Stimulated activated CD8-positive, alpha-beta memory T cell treated with anti-CD3 and anti-CD28 coated beads, Interleukin-4, amount 100 ng/mL, for 48 hours (primary cell): ENCODE results near the gene DAB1.

Source experiments
- DNase-seq: peaks from one replicate; pipeline ENCODE4 v3.0.0-alpha.2; 2020

DAB1 gene

DNA sequence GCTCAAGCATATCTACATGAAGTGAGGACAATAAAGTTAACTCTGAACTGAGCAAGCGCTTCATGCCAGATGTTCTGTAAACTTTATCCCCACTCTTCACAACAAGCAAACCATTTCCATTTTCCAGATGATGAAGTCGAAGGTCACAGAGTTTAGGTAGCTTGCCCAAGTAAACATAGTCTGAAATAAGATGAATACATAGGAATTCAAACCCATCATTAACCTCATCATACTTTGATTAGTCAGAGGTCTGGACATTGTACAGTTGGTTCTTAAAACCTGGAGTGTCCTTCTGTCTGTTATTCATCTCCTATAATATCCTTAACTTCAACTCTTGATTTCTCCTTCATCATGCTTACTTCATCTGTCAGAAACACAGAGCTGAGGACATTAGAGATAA lies 277.8 kb downstream of the DAB1 start:
- DNase-seq = no peak

DNA sequence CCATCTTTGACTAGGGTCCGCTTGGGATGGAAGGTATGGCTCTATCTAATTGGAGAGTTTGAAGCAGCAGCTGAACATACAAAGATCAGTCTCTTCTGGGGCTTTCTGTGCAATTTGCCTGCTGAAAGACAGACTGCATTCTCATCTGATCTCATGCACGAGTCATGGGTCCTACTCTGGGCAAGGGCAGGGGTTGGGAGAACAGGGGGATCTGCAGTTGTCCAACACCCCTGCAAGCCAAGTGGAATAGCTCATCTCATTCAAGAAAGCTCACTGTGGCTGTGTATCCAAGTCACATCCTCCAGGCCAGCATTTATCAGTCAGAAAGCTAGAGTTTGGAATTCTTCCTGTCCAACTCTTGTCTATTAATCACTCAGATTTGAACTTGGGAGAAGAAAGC lies 280.9 kb downstream of the DAB1 start:
- DNase-seq = no peak

DNA sequence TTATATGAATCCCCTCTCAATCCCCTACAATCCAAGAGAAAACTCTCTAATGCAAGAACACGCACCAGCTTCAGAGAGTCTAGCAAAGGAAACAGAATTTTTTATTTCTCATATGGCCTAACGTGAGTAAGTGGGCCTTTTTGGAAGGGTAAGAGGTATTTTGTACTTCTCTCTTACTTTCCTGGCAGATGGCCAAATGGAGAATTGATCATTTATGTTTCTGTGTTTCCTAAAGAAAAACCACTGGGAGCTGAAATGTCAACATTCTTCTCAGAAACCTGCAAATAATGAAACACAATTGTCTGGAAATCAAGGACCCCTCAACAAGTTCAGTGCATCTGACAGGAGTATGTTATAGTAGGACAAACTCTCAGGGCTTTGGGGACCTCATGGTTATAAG lies 281.7 kb downstream of the DAB1 start:
- no peak for DNase-seq

DNA sequence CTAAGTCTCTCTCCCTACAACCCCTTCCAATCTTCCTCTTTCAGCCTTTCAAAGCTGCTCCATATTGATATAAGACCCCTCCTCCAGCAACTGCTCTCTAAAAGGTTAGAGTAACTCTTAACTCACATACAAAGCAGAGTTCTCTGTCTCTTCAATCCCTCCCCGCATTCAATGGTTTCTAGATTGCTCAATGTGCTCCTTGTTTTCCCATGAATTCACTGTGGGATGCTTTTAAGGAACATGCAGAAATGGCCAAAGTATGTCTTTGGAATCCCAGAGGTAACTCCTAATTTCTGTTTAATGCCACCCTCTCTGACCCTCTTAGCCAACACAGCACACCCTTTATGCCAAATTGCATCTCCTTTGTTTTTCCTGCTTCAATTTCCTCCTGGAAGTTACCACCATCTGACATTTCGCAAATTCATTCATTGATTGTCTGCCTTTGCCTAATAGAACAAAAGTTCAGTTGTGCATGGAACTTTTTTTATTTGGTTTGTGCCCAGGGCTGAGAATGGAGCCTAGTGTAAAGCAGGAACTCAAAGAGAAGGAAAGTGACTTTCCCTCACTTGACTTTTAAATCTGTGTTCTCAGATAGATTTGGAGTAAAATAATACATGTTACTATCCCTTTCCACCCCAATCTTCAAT lies 285.3 kb downstream of the DAB1 start:
- no peak for DNase-seq

DNA sequence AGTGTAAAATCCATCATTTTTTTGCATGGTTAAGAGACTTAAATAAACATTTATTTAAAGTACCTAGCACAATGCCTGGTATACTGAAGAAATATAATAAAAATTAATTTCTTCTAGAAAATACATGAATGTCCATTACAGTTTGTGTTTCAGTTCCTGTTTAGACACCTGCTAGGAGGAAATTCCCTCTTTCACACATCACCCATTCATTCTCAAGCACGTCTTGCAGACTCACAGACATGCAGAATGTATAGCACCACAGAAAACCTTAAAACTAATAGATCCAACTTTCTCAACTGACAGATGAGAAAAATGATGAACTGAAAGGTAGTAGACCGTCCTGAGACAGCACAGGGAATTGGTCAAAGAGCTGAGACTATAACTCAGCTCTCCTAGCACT lies 285.9 kb downstream of the DAB1 start:
- DNase-seq = no peak

DNA sequence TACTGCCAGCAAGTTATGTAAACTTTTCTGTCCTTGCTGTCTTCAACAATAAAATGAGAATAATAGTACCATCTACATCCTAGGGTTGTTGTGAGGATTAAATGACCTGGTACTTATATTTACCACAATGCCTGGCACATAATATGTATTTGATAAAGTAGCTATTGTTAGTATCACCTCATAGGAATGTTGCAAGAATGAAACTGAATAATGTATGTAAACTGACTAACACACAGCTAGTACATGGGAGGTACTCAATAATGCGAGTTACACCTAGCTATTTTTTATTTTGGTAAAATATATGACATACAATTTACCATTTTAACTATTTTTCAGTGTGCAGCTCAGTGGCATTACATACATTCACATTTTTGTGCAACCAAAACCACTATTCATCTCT lies 289.1 kb downstream of the DAB1 start:
- DNase-seq = no peak

DNA sequence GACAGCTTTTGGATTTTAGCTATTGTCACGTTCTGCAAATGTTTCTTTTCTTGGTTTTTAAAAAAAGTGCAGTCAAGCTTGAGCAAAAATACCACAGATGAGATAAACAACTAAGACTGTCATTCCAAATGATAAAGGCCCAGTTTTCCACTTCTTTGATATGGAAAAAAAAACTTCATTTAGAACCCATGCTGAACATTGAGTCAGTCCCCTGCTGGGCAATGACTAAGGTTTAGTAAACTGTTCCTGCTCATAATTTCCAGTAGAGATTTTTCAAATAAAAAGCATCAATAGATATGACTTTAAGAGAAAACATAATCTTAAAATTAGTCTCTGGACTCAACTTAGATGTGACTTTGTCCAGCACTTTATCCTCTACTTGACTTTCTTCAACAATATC lies 290.2 kb downstream of the DAB1 start:
- DNase-seq = no peak

DNA sequence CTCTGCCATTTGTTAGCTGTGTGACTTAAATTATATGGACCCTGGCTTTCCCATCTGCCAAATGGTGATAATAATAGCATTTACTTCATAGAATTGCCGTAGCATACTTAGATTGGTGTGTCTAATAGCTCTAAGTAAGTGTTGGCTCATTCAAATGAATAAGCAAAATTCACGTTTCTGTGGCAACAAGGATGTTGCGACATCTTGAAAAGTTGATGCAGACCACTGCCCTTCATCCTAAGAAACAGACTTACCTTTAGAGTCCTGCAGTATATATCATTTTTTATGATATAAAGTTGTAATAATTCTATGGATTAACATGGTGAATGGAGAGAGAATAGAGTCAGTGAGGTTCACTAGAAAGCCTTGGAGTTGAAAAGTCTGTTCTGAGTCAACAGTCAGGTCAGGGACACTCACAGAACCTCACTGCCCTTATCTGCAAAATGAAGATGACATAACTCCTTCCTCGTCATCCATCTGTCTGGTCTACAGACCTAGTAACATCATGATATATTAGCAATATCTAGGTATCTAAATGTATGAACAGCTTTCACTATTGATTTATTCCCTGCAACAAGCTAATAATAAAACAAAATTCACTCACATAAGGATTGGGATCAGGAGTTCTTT lies 290.8 kb downstream of the DAB1 start:
- no peak for DNase-seq

DNA sequence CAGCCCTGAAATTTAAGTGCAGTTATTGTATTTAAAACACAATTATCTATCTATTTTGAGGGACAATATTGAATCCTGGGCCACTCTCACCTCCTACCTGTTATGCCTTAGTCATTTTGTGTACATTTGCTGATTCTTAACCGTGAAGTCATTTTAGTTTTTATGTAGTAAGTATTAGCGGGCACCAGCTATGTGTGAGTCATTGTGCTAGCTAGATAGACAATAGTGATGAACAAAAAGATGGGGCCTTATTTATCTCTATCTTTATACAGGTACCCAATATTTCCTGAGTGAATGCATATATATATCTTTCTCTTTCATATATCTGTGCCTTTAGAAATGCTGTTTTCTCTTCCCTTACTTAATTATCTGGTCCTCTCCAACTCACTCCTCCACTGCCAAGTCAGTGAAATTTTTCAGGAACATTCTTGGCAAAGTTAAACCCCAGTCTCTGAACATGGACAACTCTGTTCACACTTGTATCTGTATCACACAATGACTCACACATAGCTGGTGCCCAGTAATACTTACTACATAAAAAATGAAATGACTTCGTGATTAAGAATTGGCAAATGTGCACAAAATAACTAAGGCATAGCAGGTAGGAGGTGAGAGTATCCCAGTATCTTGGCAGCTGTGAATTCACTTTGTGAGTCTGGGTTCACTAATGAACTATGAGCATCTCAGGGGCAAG lies 292.0 kb downstream of the DAB1 start:
- no peak for DNase-seq

DNA sequence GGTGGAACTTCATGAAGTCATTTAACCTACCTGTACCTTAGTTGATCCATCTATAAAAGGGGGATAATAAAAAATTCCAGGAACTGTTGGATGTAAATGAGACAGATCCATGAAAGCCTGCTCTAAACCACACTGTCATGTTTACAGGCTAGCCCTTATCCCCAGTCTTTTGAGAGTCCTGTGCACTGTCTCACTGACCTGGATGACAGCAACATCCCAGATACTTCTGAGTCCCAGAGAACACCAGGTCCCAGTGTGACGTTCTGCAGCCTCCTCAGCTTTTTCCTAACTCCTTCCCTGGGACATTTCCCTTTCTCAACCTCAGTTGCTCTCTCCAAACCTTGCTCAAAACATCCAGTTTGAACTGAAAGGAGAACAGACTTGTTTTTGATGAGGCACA lies 292.6 kb downstream of the DAB1 start:
- DNase-seq = no peak

DNA sequence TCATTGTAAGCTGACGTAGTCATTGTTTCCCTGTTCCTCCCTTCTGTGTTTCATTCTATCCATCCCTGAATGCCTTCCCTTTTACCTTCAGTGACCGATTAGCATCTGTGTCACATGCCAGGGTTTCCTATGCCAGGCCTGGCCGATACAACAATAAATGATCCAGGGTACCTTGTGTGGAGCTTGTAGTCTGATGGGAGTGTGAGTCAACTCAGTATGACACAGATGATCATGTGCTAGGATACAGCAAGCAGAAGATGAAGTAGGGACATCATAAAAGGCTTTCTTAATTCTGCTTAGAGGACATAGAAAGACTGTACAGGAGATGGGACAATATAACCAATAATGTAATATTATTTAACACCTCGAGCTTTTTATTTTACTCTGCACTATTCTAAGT lies 294.0 kb downstream of the DAB1 start:
- no peak for DNase-seq

DNA sequence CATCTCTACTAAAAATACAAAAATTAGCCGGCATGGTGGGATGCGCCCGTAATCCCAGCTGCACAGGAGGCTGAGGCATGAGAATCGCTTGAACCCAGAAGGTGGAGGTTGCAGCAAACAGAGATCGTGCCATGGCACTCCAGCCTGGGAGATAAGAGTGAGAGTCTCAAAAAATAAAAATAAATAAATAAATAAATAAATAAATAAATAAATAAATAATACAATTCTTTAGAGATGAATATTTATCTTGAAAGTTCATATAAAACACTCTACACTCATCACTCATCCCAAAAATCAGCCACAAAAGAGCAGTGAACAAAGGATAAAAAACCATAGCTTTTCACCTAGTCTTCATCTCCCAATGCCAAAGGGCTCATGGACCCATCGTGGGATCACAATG lies 295.9 kb downstream of the DAB1 start:
- no peak for DNase-seq

DNA sequence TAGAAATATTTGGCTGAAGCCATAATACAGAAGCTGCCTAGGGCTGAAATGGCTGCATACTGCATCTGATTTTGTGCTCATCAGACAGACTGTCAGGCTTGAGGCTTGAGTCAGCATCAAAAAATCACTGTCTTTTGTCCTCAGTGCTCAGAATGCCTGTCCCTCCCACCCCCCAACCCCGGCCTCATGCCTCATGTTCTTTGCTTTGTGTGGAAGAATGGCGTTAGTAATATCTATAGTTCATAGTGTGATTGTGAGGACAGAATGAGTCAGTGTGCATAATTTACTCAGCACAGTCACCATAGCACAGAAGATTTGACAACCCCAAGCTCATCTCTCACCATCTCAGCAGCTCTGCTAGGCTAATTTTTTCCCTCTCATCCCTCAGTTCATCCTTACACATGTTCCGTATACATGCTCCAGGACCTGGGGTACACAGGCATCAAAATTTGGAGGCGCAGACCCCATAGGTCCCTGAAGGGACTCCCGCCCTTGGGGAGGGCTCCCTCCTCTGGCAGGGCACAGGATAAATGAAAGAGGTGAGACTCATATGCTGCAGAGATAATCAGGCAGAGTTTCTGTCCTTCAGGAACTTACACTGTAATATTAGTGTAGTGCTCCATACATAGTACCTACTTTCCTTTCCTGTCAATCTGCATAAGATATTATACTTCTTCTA lies 299.0 kb downstream of the DAB1 start:
- no peak for DNase-seq

DNA sequence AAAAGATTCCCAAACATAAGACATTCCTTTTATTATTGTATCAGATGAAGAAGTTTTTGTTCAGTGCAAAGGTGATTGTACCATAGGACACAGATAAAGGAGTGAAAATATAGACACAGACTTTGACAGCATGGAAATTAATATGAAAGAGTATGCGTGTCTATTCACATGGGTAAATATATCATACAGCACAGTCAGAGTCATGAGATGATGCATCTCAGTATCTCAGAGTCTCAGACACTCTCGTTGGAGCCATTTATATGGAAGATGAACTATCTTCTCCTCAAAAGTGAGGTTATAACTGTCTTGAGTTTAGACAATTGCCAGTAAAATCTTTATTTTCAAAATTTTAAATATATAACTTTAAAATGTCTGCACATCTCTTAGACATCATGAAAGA lies 299.7 kb downstream of the DAB1 start:
- DNase-seq = no peak

DNA sequence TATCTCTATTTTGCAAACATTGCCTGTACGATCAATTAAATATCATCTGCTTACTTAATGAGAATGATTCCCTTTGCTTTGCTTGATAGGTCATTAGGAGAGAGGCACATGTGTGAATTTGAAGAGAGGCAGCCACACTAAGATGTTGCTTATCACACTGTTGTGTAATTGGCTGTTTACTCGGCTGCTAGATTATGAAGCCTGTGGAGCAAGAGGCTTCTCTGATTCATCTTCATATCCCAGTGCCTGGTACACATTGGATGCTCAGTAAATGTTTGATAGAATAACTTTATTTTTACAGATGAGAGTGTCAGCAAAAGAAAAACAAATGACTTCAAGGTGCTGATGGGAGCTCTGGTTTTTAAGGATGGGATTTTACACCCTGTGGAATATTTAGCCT lies 301.8 kb downstream of the DAB1 start:
- DNase-seq = no peak

DNA sequence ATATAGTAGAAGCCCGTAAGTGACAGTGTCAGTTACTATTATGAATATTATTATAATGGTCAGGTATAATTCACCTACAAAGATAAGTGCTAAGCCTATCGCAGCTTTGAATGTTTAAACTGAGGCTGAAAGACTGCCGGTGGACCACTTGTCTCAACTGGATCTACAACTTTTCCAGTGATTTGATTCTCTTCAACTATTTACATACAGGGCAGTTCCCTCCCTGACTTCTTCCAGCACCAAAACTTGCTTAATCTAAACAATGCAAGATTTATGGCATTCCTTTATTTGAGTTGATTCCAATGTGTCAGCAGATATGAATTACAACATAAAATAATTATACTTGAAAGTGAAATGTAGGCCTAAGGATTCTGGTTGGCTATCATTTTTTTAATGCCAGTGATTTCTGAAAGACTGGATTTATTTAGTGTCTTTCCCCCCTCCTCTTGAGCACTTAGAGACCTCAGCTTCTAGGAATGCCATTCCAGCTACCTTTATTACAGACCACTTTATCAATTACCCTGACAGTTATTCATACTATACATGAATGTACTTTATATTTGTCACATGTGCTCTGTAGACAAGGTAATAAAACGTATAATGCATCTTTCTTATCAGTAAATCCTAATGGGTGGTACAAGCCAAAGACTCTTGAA lies 304.8 kb downstream of the DAB1 start:
- no peak for DNase-seq

DNA sequence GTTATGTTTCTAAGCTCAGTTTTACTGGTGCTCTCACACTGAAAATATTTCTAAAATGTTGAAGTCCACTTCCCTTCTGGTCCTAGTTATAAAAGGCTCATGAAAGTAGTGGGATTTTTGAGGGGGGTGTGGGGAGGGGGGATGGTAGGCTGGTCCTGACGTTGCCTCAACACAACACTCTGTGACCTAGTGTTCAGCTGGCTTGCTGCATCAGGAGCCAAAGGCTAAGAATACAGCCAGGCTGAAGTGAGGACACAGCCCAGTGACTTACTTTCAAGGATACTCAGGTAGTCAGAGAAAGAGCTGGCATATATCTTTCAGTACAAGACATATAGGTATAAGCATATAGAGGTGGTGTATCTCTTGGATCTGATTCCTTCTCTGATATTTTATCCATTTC lies 306.1 kb downstream of the DAB1 start:
- DNase-seq = no peak

DNA sequence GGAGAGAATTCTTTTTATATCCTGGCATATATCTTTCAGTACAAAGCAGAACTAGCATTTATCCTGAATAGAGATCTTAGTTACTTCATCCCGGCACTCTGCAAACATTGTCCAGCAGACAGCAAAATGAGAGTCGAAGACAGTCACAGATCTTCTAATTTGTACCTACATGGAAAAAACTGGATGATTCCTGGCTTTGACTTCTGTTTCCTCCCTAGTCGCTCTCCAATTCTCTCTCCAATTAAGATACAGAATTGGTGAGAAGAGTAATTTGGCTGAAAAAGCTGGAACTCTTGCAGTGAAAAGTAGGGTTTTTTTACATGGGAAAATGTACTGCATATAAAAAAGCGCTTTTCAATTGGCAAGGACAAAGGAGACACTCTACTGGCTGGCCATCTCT lies 307.0 kb downstream of the DAB1 start:
- no peak for DNase-seq

DNA sequence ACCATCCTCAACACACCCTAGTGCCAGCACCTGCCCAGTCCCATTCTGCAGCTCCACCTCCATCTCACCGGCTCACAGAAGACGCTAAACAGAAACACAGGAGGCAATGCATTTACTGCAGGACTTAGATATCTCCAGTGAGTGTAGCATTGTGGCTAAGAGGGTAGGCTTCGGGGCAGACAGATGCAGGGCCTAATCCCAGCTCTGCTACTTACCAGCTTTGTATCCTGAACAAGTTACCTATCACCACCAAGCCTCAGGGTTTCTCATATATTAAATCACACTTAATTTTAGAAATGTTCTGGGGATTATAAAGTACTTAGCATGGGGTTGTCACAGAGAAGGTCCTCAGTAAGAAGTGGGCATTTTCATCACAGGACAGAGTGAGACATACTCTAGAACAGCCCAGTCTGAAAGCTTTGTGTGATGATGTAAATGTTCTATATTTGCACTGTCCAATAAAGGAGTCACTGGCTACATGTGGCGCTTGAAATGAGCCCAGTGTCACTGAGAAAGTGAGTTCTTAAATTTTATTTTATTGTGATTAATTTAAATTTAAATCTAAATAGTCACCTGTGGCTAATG lies 308.7 kb downstream of the DAB1 start:
- DNase-seq = no peak

DNA sequence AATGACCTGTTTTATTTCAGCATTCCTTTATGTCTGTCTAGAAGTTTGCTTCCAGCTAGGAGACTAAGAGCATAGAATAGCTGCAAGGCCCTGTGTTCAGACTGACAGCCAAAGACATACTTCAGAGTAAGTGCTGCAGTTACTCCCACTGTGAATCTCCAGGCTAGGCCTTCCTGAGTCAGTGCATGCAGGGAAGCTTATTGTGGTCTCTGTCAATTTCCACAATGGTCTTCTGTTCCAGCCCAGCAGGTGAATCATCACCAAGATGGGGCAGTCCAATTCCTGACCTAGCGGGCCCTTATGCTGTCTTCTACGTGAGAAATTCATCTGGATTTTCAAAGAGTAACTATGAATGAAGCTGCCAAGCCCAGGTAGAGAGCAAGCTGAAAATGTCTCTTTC lies 311.7 kb downstream of the DAB1 start:
- no peak for DNase-seq

DNA sequence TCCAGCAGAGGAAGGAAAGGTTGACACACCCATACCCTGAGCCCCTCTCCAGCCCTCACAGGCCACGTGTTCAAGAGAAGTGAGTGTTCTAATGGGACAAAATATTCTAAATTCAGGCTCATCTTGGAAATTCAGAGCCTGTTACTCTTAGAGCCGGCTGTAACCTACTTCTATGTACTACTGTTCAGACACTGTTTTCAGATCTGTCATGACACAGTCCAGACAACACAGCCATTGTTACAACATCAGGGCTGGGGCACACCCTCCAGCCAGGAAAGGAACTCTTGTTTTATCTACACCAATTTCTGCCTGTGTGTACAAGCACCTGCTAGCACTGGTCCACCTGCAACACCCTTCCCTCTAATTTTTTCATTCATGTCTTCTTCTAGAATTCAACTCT lies 312.7 kb downstream of the DAB1 start:
- DNase-seq = no peak

DNA sequence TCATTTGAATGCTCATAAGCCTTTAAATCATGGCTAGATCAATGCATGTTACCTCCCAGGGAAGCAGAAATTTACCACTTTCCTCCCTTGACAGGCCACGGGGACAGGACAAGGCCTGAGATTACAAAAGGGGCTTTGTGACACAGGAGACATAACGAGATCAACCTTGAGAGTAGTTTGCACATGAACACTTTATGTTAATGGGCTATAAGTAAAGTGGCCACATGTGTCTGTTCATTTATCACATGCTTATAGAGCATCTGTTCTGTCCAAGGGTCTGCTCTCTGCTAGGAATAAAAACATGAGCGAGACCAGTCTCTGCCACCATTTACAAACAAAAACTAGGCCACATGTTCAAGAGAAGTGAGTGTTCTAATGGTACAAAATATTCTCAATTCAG lies 314.0 kb downstream of the DAB1 start:
- no peak for DNase-seq

DNA sequence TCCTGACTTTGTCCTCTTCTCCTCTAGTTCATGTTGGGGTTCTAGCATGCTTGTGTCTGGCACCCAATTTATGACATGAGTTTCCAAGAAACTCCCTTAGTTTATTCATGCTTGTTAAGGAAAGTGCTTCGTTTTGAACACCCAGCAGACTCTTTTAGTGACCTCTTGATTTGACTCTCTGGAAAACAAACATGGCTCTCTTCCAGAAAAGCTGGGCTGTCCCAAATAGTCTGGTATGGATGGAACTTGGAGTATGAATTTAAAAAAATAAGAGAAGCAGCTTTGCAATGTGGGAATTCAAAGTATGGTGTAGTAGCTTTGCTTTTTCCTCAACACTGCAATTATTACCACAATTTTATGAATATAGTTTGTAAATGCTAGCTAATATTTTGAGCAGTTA lies 314.6 kb downstream of the DAB1 start:
- DNase-seq = no peak
